Cardiac fibroblast (primary cell): Measurements from ENCODE around the gene RTN4IP1.
A peak's percentile ranks its signal among the peaks of the same experiment; 100 is the strongest.

Experiments used
- DNase-seq, 2 donors: peaks; one replicate each; pipeline versions ENCODE4 v3.0.0 to v3.0.0-alpha.2; 2010; ENCODE audit warnings: low read depth in 2 of 2
- H3K4me3 ChIP-seq, 2 donors: replicated peaks in 1 of 2; 1 replicate in 1 of 2; 2 replicates in 1 of 2; pipeline ENCODE4 v1.5.1; 2011; ENCODE audit warnings: low read depth in 2 of 2, low read length in 2 of 2, mild to moderate bottlenecking in 2 of 2, moderate library complexity in 1 of 2
- CTCF ChIP-seq: IDR thresholded peaks from one replicate; pipeline ENCODE4 v1.5.1; 2011; ENCODE audit warnings: low read depth, mild to moderate bottlenecking, low read length, inconsistent platforms

RTN4IP1 gene

GRCh38 chr6:106620931-106621672 is 8.2 kb downstream of the RTN4IP1 start:
- DNase-seq: peak in 1 of 2 donors; percentile 20
- no peak overlapping the region for H3K4me3 ChIP-seq
- no peak for TF ChIP-seq CTCF

- no peak overlapping the region for H3K4me3 ChIP-seq
- no peak for DNase-seq
- no peak for TF ChIP-seq CTCF
Measured at GRCh38 chr6:106619223-106619622, 10.1 kb downstream of the RTN4IP1 start.

DNA sequence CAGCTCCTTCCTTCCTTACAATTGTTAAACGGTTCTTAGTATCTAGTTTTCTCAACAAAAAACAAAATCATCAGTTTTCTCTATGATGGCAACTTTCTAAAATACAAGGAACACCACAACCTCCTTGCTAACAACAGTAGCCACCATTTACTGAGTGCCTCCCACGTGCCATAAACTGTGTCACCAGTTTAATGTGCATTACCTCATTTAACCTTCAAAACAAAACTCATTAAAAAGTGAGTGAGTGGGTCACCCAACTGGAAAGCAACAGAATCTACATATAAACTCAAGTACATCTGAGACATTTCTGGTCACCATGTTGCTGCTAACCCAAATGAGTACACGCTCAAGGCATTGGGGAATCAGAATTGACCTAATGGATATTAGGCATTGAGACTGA is 11.0 kb downstream of the RTN4IP1 start:
- no peak overlapping the region for H3K4me3 ChIP-seq
- DNase-seq: no peak
- TF ChIP-seq CTCF: no peak

- no peak for TF ChIP-seq CTCF
- no peak for DNase-seq
- no peak overlapping the region for H3K4me3 ChIP-seq
Measured at GRCh38 chr6:106617857-106618256, 11.4 kb downstream of the RTN4IP1 start.

DNA sequence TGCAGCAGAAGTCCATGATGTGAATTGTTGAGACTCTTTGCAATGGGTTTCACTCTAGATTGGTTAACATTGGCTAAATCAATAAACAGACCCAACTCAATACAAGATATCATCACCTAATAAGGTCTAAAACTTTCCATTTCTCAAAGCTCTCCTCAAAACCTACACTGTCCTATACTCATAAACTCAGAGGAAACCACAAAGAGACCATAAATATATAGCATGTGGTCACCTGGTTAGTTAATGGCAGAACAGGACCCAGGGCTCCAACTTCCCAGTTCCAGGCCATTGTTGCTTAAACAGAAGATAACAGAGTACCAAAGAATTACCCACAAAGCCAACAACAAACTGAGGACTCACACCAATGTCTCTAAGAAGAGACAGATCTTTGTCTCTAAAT is 12.0 kb downstream of the RTN4IP1 start:
- TF ChIP-seq CTCF: no peak
- DNase-seq: no peak
- H3K4me3 ChIP-seq: no peak overlapping the region

DNA sequence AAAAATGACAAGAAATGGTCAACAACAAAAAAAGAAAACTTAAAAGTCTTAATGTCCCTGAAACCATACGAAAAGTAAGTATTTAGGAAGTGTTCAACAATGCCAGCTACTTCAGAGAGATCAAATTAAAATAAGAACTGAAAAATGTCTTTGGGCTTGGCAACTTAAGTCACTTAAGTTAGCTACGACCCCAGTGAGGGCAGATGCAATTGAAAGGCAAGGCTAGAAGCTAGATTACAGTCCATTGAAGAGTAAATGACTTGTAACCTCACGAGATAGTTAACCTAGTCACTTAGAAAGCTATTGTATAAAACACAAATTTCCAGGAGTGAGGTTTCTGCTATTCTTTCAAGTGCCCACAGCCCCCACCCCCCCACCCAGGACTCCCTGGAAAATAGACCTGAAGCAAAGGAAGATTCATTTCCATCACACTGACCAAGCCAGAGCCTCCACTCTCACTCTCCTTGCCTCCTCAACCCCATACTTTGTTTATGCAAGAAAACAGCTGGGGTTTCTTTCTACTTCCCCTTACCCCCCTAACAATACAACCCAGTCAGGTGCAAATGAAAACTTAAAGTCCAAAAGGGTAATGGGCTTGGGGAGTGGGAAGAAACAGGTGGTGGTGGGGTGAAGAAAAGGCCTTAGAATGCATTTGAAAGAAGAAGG is 14.6 kb downstream of the RTN4IP1 start:
- H3K4me3 ChIP-seq: no peak overlapping the region
- TF ChIP-seq CTCF: no peak
- no peak for DNase-seq
